GM21529 (cell line): Measurements from ENCODE around the gene CIDEC.
"Not testable (repeated sequence)": the region's sequence is repeated elsewhere in the genome, so short reads cannot be mapped to it uniquely, and the experiment has no call there.

Source experiments
- ATAC-seq: cut with Tn5 transposase; IDR thresholded peaks from one replicate; pipeline ENCODE4 v1.9.1; 2021; ENCODE audit not compliant: unreplicated experiment

CIDEC gene

GRCh38 chr3:9851383-9851782, 28.7 kb downstream of the CIDEC start:
- ATAC-seq: not testable (repeated sequence)

DNA sequence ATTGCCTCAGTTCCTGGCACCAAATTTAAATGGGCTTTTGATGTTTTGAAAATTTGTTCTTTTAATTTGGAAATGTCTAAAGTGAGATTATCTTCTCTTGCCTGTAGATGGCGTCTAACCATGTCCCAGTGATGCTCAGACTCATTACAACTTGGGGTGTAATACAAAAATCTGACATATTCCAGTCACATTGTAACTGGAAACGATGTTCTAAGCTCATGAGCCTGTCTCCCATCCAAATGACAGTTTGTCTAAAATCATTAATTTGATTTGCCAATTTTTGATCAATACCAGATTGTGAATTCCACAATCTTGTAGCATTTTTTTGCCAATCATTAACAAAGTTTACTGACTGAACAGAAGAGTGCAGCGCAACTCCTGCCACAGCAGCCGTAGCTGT, 31.2 kb downstream of the CIDEC start:
- not testable (repeated sequence) for ATAC-seq

DNA sequence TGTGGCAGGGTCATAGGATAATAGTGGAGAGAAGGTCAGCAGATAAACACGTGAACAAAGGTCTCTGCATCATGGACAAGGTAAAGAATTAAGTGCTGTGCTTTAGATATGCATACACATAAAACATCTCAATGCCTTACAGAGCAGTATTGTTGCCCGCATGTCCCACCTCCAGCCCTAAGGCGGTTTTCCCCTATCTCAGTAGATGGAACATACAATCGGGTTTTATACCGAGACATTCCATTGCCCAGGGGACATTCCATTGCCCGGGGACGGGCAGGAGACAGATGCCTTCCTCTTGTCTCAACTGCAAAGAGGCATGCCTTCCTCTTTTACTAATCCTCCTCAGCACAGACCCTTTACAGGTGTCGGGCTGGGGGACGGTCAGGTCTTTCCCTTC, 32.2 kb downstream of the CIDEC start:
- not testable (repeated sequence) for ATAC-seq

GRCh38 chr3:9846931-9847488, 33.0 kb downstream of the CIDEC start:
- no peak for ATAC-seq

- ATAC-seq: no peak
Measured at GRCh38 chr3:9846231-9846630, 33.8 kb downstream of the CIDEC start.

GRCh38 chr3:9843715-9844438, 36.2 kb downstream of the CIDEC start, which contains the start of gene RPUSD3:
Gene RPUSD3 (minus strand): TSS chr3:9844008. CDS start chr3:9843990, 18 bp downstream.
- ATAC-seq: peak; percentile 97

DNA sequence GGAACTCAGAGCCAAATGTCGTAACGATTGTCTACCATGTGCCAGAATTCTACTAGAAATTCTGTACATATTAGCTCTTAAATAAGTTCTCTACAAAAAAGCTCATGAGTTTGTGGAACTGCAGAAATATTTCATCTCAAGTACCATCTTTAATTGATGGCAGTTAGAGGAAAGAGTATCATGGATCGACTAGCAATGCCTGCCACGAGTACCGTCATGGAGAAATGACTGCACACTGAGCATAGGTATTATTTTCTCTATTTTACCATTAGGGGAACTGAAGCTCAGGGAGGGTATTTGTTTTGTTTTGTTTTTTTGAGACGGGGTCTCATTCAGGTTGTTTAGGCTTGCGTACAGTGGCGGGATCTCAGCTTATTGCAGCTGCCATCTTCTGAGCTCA, 39.0 kb downstream of the CIDEC start:
- no peak for ATAC-seq

GRCh38 chr3:9838856-9839255, 41.2 kb downstream of the CIDEC start:
- ATAC-seq: no peak

- ATAC-seq: no peak
Measured at GRCh38 chr3:9837701-9838582, 42.1 kb downstream of the CIDEC start.

DNA sequence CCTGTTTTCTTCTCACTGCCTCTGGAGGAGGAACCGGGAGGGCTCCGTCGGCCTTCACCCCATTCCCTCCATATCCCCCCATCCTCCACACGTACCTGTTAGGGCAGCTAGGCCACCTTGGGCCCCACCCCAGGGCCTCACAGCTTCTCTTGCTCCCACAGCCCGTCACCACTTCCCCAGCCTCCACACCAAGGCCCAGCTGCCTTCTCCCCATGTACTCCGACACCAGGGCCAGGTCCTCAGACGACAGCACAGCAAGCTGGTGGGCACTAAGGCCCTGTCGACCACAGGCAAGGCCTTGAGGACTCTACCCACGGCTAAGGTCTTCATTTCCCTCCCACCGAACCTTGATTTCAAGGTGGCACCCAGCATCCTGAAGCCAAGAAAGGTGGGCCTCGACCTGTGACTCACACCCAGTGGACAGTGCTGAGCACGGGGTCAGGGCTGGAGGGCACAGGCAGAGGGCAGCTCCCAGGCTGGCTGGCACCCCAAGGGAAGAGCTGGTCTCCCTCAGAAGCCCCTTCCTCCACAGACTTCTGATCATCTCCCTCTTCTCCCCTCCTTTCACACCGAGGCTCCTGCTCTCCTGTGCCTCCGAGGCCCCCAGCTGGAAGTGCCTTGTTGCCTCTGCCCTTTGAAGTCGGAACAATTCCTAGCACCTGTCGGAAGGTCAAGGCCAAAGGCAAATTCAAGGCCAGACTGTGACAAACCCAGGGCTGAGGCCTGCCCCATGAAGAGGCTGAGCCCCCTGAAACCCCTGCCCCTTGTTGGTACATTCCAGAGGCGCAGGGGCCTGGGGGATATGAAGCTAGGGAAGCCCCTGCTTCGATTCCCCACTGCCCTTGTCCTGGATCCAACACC, 45.3 kb downstream of the CIDEC start:
- no peak for ATAC-seq

- no peak for ATAC-seq
Measured at GRCh38 chr3:9833078-9833477, 47.0 kb downstream of the CIDEC start.

DNA sequence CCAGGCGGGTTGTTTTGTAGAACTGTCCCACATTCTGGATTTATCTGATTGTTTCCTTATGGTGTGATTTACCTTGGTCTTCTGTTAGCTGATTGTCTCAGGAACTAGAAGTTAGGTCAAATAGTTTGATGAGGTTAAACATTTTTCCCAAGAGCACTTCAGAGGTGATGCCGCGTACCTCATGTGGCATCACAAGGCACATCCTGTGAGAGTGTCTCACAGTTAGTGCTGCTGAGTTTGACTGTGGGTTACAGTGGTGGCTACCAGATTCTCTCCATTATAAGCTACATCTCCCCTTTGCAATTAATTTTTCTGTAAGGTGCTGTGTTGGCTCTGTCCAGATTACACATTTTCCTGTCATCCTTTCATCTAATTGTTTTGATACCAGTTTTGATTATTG, 48.8 kb downstream of the CIDEC start:
- no peak for ATAC-seq

- no peak for ATAC-seq
Measured at GRCh38 chr3:9828801-9829755, 51.0 kb downstream of the CIDEC start.

DNA sequence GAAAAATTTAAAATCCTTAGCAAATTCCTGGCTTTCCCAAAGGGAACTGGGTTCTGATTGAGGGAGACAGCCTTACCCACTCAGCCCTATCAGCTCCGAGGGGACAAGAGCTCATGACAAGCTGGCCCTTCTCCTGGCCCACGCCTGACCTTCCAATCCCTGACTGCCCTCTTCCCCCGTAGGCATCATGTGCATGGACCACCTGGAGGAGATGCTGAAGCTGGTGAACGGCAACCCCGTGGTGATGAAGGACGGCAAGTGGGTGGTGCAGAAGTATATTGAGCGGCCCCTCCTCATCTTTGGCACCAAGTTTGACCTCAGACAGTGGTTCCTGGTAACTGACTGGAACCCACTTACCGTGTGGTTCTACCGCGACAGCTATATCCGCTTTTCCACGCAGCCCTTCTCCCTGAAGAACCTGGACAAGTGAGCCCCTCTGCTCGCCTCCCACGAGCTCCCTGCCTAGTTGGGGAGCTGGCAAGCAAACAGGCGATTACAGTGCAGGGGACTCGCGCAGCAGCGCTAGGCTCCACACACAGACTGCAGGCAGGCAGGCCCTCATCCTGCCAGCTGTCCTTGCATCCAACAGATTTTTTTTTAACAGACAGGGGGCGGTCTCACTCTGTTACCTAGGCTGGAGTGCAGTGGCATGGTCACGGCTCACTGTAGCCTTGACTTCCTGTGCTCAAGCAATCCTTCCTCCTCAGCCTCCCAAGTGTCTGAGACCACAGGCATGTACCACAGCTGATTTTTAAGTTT, 53.1 kb downstream of the CIDEC start:
- no peak for ATAC-seq

DNA sequence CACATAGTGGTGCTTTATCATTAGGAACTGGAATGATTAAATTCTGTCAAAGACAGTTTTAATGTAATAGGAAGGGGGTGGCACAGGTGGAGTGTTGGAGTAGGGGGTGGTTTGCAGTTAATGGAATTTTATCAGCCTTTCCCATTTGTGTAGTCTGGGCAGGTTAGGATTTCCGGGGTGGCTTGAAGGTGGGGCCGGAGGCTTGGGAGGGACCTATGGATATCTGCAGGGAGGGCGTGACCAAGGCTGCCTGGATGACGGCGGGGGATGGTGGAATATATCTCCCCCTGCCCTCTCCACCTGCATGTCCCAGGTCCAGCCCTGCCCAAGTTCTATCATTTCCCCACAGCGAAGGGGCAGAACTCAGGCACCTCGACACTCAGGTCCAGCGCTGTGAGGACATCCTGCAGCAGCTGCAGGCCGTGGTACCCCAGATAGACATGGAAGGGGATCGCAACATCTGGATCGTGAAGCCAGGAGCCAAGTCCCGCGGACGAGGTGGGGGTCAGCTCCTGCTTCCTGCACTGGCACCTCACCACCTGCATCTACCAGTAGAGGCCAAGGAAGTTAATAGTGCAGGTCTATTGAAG, 54.5 kb downstream of the CIDEC start:
- no peak for ATAC-seq

- ATAC-seq: no peak
Measured at GRCh38 chr3:9820946-9821345, 59.1 kb downstream of the CIDEC start.

GRCh38 chr3:9820543-9820942, 59.5 kb downstream of the CIDEC start:
- no peak for ATAC-seq

DNA sequence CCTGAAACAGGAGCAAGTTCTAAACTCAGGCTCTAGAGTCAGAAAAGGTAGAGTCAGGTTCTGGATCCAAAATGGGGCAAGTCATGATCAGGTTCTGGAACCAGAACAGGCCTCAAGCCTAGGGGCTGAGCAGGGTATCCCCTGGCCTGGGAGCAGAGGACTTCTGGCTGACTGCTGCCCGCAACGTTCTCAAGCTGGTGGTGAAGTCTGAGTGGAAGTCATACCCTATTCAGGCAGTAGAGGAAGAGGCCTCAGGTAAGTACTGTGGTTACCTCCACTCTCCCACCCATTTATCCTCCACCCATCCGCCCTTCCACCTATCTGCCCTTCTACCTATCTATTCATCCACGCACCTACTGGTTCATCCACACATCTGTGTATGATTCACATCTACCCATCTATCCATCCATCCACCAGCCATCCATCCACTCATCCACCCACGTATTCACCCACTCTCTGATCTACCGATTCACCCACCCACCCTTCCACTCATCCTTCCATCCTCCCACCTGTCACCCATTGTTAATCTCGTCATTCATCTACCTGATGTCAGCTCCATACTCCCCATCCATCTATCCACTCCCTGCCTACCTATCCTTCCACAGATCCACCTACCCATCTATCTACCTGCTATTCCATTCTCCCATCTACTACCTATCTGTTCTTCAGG, 61.3 kb downstream of the CIDEC start:
- no peak for ATAC-seq
